GM15510 (cell line): Measurements from ENCODE around the gene FNDC3B.
A peak's percentile ranks its signal among the peaks of the same experiment; 100 is the strongest.

Experiments used
- POLR2A ChIP-seq: IDR thresholded peaks from 3 replicates; pipeline ENCODE4 v1.6.1; 2011; ENCODE audit warnings: borderline replicate concordance; ENCODE audit not compliant: insufficient read length; ENCODE audit errors: extremely low read depth

The FNDC3B gene

DNA sequence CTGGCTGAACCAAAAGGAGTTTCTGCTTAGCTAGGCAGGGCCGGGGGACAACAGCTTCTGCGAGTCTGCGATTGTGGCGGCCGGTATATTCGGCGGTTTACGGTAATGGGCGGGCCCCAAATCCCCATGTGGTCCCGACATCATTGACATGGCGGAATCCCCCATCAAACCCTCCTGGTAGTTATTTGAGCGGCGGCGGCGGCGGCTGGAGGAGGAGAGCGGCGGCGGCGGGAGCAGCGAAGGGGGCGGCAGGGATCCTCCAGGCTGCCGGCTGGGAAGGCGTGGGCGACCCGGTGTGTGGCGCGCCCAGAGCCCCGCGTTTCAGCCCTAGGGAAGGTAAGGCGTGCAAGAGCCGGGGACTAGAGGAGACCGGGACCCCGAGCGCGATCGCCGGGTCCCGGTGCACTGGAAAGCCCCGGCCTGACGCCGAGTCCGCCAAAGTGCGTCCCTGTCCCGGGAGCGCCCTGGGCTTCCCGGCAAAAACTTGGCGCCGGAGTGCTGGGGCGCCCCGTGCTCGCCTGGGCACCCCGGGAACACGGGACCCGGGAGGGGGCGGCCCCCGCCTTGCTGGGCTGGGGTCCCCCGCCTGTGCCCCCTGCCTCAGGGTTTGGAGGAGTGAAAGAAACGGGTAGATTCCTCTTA is at the start of gene FNDC3B:
Gene FNDC3B, plus strand, starts transcription at position 143 of the 642 bp plus-strand sequence. CDS start 72,902 bp downstream, outside the sequence.
- TF ChIP-seq POLR2A: peak; percentile 84

DNA sequence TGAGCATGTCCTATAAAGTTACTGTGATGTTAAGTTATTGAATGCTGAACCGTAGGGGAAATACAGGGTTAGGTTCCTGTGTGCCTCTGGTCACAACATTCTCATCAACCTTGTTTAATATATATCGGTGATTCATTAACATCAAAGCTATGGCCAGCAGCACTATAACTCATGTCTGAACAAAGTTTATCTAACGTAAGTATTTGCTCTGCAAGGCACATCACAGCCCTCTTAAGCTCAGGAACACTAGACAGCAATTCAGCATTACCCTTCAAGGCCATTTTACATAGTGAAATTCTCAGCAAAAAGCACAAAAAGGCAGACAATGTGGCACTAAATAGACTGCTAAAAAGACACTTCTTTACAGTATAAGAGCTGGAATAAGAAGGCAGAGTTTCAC is 48.2 kb upstream of the FNDC3B start:
- no peak for TF ChIP-seq POLR2A

DNA sequence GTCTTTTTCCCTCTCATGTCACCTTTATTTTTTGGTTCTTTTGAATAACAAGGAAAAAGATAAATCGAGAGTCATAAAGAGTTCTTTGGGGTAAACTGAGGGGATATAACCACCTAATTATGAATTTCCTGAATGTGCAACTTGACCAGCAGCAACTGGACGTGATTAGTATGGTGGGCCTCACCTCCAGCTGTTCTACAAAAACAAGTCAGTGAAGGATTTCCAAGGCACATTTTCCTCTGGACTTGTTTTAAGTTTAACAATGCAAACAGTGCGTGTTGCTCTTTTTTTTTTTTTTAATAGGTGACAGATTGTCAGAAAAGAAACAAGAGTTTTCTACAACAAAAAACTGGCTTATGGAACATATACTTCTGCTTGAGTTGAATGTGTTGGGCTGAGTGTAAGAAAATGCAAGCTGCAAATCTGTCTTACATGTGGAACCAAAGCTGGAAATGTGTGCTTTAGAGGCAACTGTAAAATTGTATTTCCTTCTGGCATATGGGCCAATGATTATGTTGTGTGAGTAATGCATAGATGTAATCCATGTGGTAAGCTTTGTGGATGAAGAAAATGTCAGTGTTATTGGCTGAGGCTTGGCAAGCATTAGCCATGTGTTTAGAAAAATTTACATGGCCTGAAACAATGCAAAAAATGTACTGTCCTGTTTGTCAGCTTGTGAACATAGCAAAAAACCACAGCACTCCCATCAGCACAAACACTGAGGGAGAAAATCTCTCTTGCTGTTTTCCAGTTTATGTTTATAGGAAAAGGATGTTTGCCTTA is 44.5 kb upstream of the FNDC3B start:
- no peak for TF ChIP-seq POLR2A

DNA sequence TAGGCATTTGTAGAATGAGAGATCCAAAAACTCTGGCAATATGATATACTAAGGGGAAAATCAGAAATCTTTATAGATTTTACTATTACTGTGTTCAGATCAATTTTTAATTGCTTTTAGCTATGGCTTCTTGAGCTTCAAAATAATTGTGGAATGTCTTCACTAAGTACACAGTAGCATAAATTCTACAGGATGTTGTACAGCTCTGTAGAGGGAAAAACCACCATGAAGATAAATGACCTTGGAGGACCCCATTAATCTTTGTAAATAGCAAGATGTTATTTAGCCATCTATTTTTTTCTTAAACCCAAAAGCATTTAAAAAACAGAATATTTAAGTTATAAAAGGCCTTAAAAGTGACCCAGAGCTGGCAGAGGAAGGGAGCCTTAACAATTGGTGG is 43.9 kb upstream of the FNDC3B start:
- no peak for TF ChIP-seq POLR2A

DNA sequence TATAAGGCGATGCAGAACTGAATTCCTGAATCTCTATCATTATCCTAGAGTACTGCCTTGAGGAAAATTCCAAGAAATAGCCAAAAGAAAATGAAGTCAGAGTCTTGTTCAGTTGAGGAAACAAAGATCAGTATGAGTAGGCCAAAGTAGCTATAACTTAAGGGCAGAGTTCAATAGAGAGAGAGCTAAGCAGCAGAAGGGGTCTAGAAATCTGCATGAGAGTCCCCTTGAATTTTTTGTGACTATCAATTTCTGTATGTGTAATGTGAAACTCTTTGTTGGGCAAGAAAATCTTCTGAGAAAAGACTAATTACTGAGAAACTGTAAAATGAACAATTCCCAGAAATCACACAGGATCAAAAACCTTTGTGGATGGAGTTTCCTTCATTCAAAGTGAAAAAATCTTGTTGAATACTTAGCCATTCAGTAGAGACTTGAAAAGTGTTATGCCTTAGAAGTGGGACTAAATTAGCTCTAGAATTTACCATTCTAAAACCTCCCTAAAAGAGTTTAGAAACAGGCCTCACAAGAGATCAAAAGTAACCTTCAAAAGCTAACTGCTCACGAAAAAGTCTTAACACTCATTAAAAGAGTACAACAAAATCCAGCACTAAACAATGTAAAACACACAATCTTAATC is 43.1 kb upstream of the FNDC3B start:
- TF ChIP-seq POLR2A: no peak

DNA sequence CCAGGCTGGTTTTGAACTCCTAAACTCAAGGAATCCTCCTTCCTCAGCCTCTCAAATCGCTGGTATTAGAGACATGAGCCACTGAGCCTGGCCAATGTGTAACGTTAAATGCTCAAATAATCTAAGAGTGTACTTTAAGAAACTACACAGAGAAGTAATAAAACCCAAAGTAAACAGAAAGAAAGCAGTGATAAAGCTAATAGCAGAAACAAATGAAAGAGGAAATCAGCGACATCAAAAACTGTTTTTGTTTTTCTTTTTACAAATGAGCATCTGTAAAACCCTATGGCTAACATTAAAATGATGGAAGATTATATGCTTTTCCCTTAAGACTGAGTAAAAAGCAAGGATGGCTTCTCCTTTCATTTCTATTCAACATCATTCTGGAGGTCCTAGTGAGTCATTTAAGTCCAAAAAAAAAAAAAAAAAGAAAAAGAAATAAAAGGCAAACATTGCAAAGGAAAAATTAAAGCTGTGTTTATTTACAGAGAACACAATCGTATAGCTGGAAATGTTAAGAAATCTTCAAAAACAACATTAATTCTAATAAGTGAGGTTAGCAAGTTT is 36.8 kb upstream of the FNDC3B start:
- no peak for TF ChIP-seq POLR2A

DNA sequence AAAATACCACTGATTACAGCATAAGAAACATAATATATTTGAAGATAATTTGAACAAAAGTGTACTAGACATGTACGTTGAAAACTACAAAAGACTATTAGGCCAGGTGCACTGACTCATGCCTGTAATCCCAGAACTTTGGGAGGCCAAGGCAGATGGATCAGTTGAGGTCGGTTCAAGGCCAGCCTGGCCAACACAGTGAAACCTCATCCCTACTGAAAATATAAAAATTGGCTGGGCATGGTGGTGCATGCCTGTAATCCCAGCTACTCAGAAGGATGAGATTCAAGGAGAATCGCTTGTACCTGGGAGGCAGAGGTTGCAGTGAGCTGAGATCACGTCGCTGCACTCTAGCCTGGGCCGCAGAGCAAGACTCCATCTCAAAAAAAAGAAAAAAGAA is 36.2 kb upstream of the FNDC3B start:
- no peak for TF ChIP-seq POLR2A

DNA sequence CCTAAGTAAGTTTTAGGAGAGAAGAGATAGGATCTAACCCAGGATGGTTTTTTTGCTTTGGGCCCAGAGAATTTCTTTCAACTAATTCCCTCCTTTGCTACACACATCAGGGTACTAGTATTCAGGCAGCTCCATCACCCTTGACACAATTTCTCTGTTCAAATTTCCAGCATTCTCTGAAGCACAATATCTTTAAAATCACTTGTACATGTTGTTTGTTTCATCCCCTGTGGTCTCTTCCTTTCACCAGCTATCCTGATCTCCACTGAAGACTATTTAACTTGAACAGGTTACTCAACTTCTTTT is 32.4 kb upstream of the FNDC3B start:
- TF ChIP-seq POLR2A: no peak

DNA sequence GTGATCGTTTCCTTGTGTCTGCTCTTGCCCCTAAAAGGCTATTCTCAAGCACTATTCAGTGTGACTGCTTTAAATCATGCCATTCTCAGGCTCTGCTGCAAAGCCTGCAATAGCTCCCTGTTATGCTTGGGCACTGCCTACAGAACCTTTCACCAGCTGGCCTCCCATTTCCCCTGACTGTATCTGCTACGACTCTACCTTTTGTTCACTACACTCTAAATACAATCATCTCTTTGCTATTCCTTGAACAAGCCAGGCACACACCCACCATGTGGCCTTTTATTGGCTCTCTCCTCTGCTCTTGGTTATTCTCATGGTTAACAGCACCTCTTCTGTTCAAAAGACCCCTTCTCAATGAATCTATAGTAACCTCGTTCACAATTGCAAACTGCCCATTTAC is 29.6 kb upstream of the FNDC3B start:
- no peak for TF ChIP-seq POLR2A

DNA sequence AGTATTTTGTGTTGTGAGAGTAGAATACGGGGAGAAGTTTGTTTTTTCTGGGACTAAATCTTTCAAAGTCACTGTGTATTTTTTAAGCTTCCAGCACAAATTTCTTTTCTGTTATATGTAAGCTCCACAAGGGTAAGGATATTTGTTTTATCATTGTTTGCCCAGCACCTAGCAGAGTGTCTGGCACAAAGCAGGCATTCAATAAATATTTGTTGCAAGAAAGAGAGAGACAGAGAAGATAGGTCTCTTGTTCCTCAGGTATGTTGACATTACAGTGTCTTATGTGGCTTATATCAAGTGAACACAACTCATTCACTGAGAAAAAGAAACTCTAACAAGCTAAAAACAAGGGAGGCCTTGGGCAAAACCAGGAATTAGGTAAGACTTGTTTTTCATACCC is 26.6 kb upstream of the FNDC3B start:
- no peak for TF ChIP-seq POLR2A

DNA sequence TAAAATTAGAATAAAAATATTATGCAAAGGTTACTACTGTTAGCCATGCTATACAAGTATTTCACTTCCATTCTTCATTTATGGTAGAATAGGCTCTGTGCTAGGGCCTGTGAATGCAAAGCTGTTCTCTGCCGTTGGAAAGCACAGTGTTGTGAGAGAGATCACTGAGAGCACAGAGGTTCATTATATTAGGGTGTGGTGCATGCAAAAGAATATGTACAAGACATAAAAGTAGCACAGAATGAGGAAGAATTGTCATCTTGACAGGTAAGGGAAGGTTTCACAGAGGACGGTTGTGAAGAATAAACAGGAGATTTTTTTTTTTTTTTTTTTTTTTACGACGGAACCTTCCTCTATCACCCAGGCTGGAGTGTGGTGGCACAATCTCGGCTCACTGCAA is 25.2 kb upstream of the FNDC3B start:
- TF ChIP-seq POLR2A: no peak

DNA sequence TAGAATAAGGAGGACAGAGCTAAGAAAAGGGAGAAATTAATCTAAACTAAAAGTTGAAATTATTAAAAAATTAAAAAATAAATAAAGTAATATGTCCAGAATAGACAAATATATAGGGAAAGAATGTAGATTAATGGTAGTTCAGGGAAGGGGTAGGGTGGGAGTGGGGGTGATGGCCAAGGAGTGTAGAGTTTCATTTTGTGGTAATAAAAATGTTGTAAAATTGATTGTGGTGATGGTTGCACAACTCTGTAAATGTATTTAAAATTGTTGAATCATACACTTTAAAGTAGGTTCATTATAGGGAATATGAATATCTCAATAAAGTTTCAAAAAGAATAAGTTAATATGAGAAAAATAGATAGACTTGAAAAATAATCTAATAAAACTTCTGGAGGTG is 21.0 kb upstream of the FNDC3B start:
- TF ChIP-seq POLR2A: no peak

DNA sequence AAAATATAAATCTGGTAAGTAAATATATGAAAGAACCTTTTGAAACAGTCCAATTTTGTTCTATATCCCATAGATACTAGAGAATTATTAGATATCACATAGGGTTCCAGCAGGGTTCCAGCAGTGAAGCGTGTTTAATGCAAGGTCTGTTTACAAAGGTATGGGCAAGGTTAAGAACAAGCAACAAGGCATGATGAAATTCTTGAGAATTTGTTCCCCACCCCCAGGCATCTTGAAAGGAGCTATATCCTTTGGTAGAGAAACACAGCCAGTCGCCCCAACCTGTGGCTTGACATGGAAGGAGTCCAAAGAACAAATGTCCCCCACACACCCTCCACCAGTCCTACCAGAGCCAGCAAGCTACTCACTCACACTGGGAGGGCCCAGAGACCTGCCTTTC is 18.6 kb upstream of the FNDC3B start:
- no peak for TF ChIP-seq POLR2A

DNA sequence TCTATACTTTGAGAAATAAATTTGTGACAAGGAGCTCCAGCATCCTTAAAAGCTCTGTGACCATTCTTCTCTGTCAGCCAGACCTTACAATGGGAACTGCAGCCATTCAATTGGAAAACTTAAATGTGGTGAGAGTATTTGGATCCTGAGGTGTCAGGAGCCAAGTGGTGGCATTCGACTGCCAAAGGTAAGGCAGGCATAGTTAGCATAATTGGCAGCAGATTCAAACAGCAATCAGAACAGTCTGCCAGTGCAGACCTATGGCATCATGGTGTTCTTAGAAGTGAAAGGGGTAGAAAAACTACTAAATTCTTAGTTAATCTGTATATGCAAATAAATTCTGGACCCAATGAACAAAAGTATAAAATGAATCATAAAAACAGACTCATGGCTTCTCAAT is 18.2 kb upstream of the FNDC3B start:
- no peak for TF ChIP-seq POLR2A

DNA sequence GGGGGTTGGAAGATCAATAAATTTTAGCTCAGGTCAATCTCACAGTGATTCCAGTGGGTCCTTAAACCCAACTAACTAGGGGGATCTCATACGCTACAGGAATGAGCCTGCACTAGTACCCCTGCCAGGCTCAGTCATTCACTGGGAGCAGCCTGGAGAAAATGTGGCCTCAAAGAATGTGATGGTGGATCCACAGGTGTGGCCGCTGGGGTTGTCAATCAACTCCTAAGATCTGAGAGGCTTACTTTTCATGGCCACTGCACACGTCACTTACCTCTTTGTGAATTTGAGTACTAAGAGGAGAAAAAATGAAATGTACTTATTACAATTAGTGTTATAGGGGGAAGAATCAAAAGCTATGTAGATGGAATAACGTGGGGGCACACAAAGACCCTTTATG is 17.5 kb upstream of the FNDC3B start:
- no peak for TF ChIP-seq POLR2A

DNA sequence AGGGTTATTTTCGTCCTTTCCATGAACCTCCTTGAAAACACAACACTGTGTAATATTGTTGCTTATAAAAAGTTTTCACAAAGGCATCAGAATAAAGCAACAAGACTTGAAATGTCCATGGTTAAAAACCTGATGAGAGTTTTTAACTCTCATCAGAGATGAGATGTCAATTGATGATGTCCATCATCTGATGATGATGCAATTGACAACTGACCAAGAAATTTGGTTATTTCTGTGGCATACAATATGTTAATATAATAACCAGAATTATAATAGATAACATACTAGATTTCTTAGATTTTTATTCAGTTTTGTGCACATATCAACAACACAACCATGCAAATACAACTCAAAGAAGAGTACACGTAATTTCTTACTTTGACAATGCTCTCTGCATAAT is 15.5 kb upstream of the FNDC3B start:
- TF ChIP-seq POLR2A: no peak

DNA sequence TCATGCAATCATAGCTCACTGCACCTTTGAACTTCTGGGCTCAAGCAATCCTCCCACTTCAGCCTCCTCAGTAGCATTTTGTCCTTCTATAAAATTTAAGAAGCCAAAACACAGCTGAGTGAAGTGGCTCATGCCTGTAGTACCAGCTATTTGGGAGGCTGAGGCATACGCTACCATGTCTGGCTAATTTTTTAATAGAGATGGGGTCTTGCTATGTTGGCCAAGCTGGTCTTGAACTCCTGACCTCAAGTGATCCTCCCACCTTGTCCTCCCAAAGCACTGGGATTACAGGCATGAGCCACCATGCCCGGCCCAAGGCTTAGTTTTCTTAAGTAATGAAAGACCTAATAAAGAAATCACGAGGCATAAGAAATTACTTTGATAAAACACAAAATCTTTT is 14.7 kb upstream of the FNDC3B start:
- TF ChIP-seq POLR2A: no peak
